HFF-Myc (cell line): ENCODE results near the gene GSTO2.

Experiments used
- DNase-seq: peaks from one replicate; pipeline ENCODE4 v3.0.0-alpha.2; 2011; ENCODE audit warnings: low read depth; ENCODE audit errors: extremely low read depth
- H3K4me3 ChIP-seq: replicated peaks from 2 replicates; pipeline ENCODE4 v1.5.1; 2011; ENCODE audit warnings: low read depth, mild to moderate bottlenecking, control low read depth, low read length
- CTCF ChIP-seq: IDR thresholded peaks from 2 replicates; pipeline ENCODE4 v1.5.1; 2012; ENCODE audit warnings: mild to moderate bottlenecking, low read depth, low read length, control low read depth; ENCODE audit errors: missing control alignments

GSTO2 gene

GRCh38 chr10:104318810-104319741 is 50.1 kb downstream of the GSTO2 start:
- no peak for TF ChIP-seq CTCF
- DNase-seq, result no peak
- H3K4me3 ChIP-seq, result no peak overlapping the region

GRCh38 chr10:104321226-104321625 is 52.2 kb downstream of the GSTO2 start:
- no peak for DNase-seq
- no peak for TF ChIP-seq CTCF
- no peak overlapping the region for H3K4me3 ChIP-seq

GRCh38 chr10:104321725-104322415 is 52.9 kb downstream of the GSTO2 start:
- no peak for TF ChIP-seq CTCF
- no peak overlapping the region for H3K4me3 ChIP-seq
- DNase-seq, result no peak

GRCh38 chr10:104322416-104322782 is 53.4 kb downstream of the GSTO2 start:
- TF ChIP-seq CTCF, result no peak
- H3K4me3 ChIP-seq, result no peak overlapping the region
- DNase-seq, result no peak

- no peak for TF ChIP-seq CTCF
- no peak overlapping the region for H3K4me3 ChIP-seq
Observed at GRCh38 chr10:104323085-104323484, 54.1 kb downstream of the GSTO2 start.

GRCh38 chr10:104323760-104324201 is 54.8 kb downstream of the GSTO2 start:
- no peak overlapping the region for H3K4me3 ChIP-seq
- no peak for DNase-seq
- TF ChIP-seq CTCF, result no peak

More at GRCh38 chr10:104323085-104323484, 54.1 kb downstream of the GSTO2 start:
- DNase-seq, result no peak
